Fibroblast of the aortic adventitia (primary cell): Measurements from ENCODE around the gene LSM7. TPM values are rescaled to one million over a fixed set of nuclear protein-coding genes. Genes with fewer than 3 reads are reported as not detected.

ENCODE experiments used
- DNase-seq: peaks from one replicate; pipeline ENCODE4 v3.0.0-alpha.2; 2010; ENCODE audit warnings: low read depth
- H3K4me3 ChIP-seq: 2 replicates; pipeline ENCODE4 v1.5.1; 2011; ENCODE audit warnings: low read depth, mild to moderate bottlenecking, control low read depth, low read length, moderate library complexity
- CTCF ChIP-seq: IDR thresholded peaks from 2 replicates; pipeline ENCODE4 v1.5.1; 2011; ENCODE audit warnings: mild to moderate bottlenecking, low read length, control low read depth, inconsistent platforms; ENCODE audit not compliant: insufficient read depth
- total RNA-seq: library from RNA; depleted of rRNA; stranded (reverse); fragments of >200 nt; gene quantifications from 2 replicates; pipeline ENCODE4 v1.2.3, GENCODE V29; 2012; ENCODE audit warnings: low replicate concordance

The LSM7 gene
- total RNA-seq, 1 donor: 108 TPM

- TF ChIP-seq CTCF: no peak
- H3K4me3 ChIP-seq: no peak overlapping the region
- peak; percentile 85 for DNase-seq
These were observed 33.6 kb downstream of the LSM7 start for GRCh38 chr19:2294687-2295335.

DNA sequence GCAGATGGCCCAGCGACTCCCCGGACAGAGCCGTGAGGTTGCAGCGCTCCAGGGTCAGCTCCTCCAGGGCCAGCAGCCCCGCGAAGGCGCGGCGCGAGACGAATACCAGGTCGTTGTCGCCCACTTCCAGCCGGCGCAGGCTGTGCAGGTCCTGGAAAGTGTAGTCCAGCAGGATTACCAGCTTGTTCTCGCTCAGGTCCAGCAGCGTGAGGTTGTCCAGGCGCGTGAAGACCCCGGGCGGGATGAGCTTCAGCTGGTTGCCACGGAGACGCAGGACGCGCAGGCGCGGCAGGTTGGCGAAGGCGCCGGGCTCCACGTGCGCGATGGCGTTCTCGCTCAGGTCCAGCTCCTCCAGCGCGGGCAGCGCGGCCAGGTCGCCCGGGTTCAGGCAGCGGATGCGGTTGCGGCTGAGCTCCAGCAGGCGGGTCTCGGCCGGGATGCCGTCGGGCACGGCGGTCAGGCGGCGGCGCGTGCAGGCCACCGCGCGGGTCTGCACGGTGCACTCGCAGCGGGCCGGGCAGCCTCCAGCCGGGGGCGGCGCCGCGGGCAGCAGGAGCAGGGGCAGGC lies 37.1 kb downstream of the LSM7 start:
- DNase-seq: no peak
- no peak overlapping the region for H3K4me3 ChIP-seq
- no peak for TF ChIP-seq CTCF

- no peak for DNase-seq
- H3K4me3 ChIP-seq: no peak overlapping the region
- TF ChIP-seq CTCF: no peak
These were observed 37.8 kb downstream of the LSM7 start for GRCh38 chr19:2290441-2291184.

GRCh38 chr19:2289714-2290435 lies 38.5 kb downstream of the LSM7 start:
- DNase-seq: no peak
- TF ChIP-seq CTCF: no peak
- H3K4me3 ChIP-seq: peak overlapping the region; percentile 44

DNA sequence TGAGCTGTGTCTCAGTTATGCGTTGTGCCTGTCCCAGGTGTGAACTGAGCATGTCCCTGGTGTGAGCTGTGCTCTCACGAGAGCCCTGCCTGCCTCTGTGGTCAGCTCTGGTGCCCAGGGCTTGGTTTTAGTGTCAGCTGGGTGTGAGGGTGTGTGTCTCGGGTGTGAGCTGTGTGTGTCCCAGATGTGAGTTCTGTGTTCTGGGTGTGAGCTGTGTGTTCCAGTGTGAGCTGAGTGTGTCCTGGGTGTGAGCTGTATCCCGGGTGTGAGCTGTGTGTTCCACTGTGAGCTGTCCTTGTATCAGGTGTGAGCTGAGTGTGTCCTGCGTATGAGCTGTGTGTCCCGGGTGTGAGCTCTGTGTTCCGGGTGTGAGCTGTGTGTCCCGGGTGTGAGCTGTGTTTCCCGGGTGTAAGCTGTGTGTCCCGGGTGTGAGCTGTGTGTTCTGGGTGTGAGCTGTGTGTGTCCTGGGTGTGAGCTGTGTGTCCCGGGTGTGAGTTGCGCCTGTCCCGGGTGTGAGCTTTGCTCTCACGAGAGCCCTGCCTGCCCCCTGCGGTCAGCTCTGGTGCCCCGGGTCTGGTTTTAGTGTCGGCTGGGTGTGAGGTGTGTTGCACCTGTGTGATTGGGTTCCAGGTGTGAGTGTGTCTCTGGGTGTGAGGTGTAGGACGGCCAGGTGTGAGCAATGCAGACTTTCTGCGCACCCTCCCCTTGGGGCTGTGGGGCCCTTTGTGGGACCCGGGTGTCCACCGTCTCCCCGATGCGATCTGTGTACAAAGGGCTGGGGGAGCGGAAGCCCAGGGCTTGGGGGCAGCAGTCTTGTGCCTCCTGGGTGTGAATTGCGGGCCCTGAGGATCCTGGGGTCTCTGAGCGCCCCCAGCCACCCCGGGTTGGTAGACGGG lies 39.3 kb downstream of the LSM7 start:
- no peak for DNase-seq
- TF ChIP-seq CTCF: no peak
- H3K4me3 ChIP-seq: no peak overlapping the region

DNA sequence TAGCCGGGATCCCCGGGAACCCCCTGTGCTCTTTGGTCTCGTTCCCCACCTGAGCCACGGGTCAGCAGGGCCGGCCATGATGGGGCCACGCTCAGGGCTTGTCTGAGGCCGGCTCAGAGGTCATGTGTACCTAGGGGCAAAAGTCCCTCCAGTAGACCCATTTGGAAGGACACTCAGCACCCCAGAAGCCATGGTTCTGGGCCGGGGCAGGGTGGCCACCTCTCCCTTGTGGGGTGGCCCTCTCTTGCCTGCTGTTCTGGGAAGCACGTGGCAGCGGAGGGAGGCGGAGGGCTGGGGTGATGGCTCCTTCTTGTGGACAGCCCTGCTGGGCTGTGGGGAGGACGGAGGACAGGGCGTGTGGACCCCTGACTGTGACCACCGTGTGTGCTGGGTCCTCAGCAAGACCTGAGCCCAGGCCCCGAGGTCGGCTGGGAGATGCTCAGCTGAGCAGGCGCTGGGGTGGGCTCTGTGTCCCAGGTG lies 40.0 kb downstream of the LSM7 start:
- TF ChIP-seq CTCF: no peak
- no peak overlapping the region for H3K4me3 ChIP-seq
- DNase-seq: no peak
